Thymus (tissue), 11 donors: ENCODE data around the gene TEAD1. TPM values are rescaled to one million over a fixed set of nuclear protein-coding genes. Genes with fewer than 3 reads are reported as not detected.

Experiments
- DNase-seq, 9 donors: peaks; one replicate each; pipeline ENCODE4 v3.0.0-alpha.2; 2013; ENCODE audit warnings: low spot score in 9 of 9, low read depth in 6 of 9, missing footprints in 1 of 9
- H3K27ac ChIP-seq, 2 donors: one replicate each; pipeline ENCODE4 v1.5.1; 2013; ENCODE audit warnings: control low read depth in 1 of 2, low read depth in 1 of 2, low read length in 1 of 2, mild to moderate bottlenecking in 1 of 2, moderate library complexity in 1 of 2
- H3K27me3 ChIP-seq, 2 donors: one replicate each; pipeline ENCODE4 v1.5.1; 2013; ENCODE audit warnings: low read length in 1 of 2; ENCODE audit not compliant: control insufficient read depth in 2 of 2, insufficient read depth in 1 of 2
- H3K36me3 ChIP-seq, 2 donors: one replicate each; pipeline ENCODE4 v1.5.1; 2013; ENCODE audit warnings: low read length in 1 of 2, mild to moderate bottlenecking in 1 of 2, moderate library complexity in 1 of 2; ENCODE audit not compliant: control insufficient read depth in 2 of 2, insufficient read depth in 2 of 2
- H3K4me1 ChIP-seq, 2 donors: one replicate each; pipeline ENCODE4 v1.5.1; 2013; ENCODE audit warnings: low read length in 2 of 2; ENCODE audit not compliant: control insufficient read depth in 2 of 2, insufficient read depth in 2 of 2
- H3K4me3 ChIP-seq, 2 donors: one replicate each; pipeline ENCODE4 v1.5.1; 2013; ENCODE audit warnings: low read length in 2 of 2, control low read depth in 1 of 2, mild to moderate bottlenecking in 1 of 2
- H3K9me3 ChIP-seq, 2 donors: one replicate each; pipeline ENCODE4 v1.5.1; 2013; ENCODE audit warnings: low read length in 1 of 2, mild to moderate bottlenecking in 1 of 2; ENCODE audit not compliant: control insufficient read depth in 2 of 2, insufficient read depth in 1 of 2
- WGBS: extraction: QIAGEN DNeasy Blood & Tissue Kit; methylation state at CpG from one replicate; pipeline ENCODE4 v1.1.7; 2013; 5-methylcytosine and 5-hydroxymethylcytosine counted together
- polyA plus RNA-seq: library from polyadenylated mRNA; stranded (reverse); fragments of 200-250 nt; gene quantifications from one replicate; pipeline ENCODE4 v1.2.3, GENCODE V29; 2013
- total RNA-seq: library from RNA; stranded (reverse); fragments of 120-200 nt; gene quantifications from one replicate; pipeline ENCODE4 v1.2.4, GENCODE V29; 2013
- donor health status: healthy.

The TEAD1 gene
- total and polyA plus RNA-seq, 2 donors = 3.7 to 5.4 TPM

GRCh38 chr11:12963792-12964536 lies 289.7 kb downstream of the TEAD1 start:
- H3K9me3 ChIP-seq = no peaks in the 10 kb centered on the region
- no peaks in the 10 kb centered on the region for H3K36me3 ChIP-seq
- no peak overlapping the region for H3K4me3 ChIP-seq
- no peaks in the 10 kb centered on the region for H3K27me3 ChIP-seq
- H3K4me1 ChIP-seq = peaks cover 0 to 2% of the 10 kb centered on the region in 2 donors
- 32% methylated on average over 13 of the region's 13 CpGs for WGBS
- peak in 8 of 9 donors; percentile 5 to 58 (median 25) for DNase-seq
- H3K27ac ChIP-seq = no peak overlapping the region

- Histone ChIP-seq H3K4me3 (no peak overlapping the region), H3K9me3 (no peaks in the 10 kb centered on the region), H3K36me3 (no peaks in the 10 kb centered on the region), H3K4me1 (peaks cover 0 to 2% of the 10 kb centered on the region in 2 donors), H3K27me3 (no peaks in the 10 kb centered on the region), H3K27ac (no peak overlapping the region)
- DNase-seq = no peak
- WGBS = 87% methylated on average over 7 of the region's 7 CpGs
Observed at GRCh38 chr11:12964650-12965049, 290.4 kb downstream of the TEAD1 start.

- no peak overlapping the region for H3K27ac ChIP-seq
- no peaks in the 10 kb centered on the region for H3K36me3 ChIP-seq
- no peaks in the 10 kb centered on the region for H3K9me3 ChIP-seq
- peaks cover 0 to 2% of the 10 kb centered on the region in 2 donors for H3K4me1 ChIP-seq
- H3K4me3 ChIP-seq = no peak overlapping the region
- 93% methylated on average over 5 of the region's 5 CpGs for WGBS
- no peaks in the 10 kb centered on the region for H3K27me3 ChIP-seq
- DNase-seq = no peak
Observed at GRCh38 chr11:12966002-12966401, 291.8 kb downstream of the TEAD1 start.

- H3K36me3 ChIP-seq = no peaks in the 10 kb centered on the region
- no peak for DNase-seq
- no peaks in the 10 kb centered on the region for H3K9me3 ChIP-seq
- H3K27ac ChIP-seq = no peak overlapping the region
- no peak overlapping the region for H3K4me3 ChIP-seq
- H3K4me1 ChIP-seq = peaks cover 0 to 2% of the 10 kb centered on the region in 2 donors
- H3K27me3 ChIP-seq = no peaks in the 10 kb centered on the region
- 85% methylated on average over 1 of the region's 1 CpG for WGBS
Observed at GRCh38 chr11:12968101-12968500, 293.9 kb downstream of the TEAD1 start.

- Histone ChIP-seq H3K27me3 (no peaks in the 10 kb centered on the region), H3K4me3 (no peak overlapping the region), H3K36me3 (no peaks in the 10 kb centered on the region), H3K4me1 (peaks cover 0 to 2% of the 10 kb centered on the region in 2 donors), H3K27ac (no peak overlapping the region), H3K9me3 (no peaks in the 10 kb centered on the region)
- DNase-seq = no peak
- 92% methylated on average over 6 of the region's 6 CpGs for WGBS
Observed at GRCh38 chr11:12968826-12969225, 294.6 kb downstream of the TEAD1 start.

GRCh38 chr11:12971955-12972354 lies 297.7 kb downstream of the TEAD1 start:
- Histone ChIP-seq H3K36me3 (no peaks in the 10 kb centered on the region), H3K27ac (no peak overlapping the region), H3K4me1 (peaks cover 0 to 2% of the 10 kb centered on the region in 2 donors), H3K4me3 (no peak overlapping the region), H3K27me3 (no peaks in the 10 kb centered on the region), H3K9me3 (no peaks in the 10 kb centered on the region)
- WGBS = 94% methylated on average over 1 of the region's 1 CpG
- DNase-seq = no peak

- peaks cover 0 to 1% of the 10 kb centered on the region in 2 donors for H3K4me1 ChIP-seq
- H3K27ac ChIP-seq = no peak overlapping the region
- H3K27me3 ChIP-seq = no peaks in the 10 kb centered on the region
- no peaks in the 10 kb centered on the region for H3K9me3 ChIP-seq
- H3K4me3 ChIP-seq = no peak overlapping the region
- H3K36me3 ChIP-seq = no peaks in the 10 kb centered on the region
- 98% methylated on average over 1 of the region's 1 CpG for WGBS
- no peak for DNase-seq
Observed at GRCh38 chr11:12973528-12974181, 299.4 kb downstream of the TEAD1 start.

- H3K4me1 ChIP-seq = no peaks in the 10 kb centered on the region
- no peaks in the 10 kb centered on the region for H3K36me3 ChIP-seq
- WGBS = 64% methylated on average over 2 of the region's 2 CpGs
- no peaks in the 10 kb centered on the region for H3K9me3 ChIP-seq
- no peak for DNase-seq
- no peaks in the 10 kb centered on the region for H3K27me3 ChIP-seq
- no peak overlapping the region for H3K4me3 ChIP-seq
- no peak overlapping the region for H3K27ac ChIP-seq
Observed at GRCh38 chr11:12975195-12975594, 301.0 kb downstream of the TEAD1 start.

- Histone ChIP-seq H3K27me3 (no peaks in the 10 kb centered on the region), H3K27ac (no peak overlapping the region), H3K4me3 (no peak overlapping the region), H3K36me3 (no peaks in the 10 kb centered on the region), H3K9me3 (no peaks in the 10 kb centered on the region), H3K4me1 (peaks cover 0 to 3% of the 10 kb centered on the region in 2 donors)
- DNase-seq = no peak
- 51% methylated on average over 8 of the region's 8 CpGs for WGBS
Observed at GRCh38 chr11:12979928-12980689, 305.9 kb downstream of the TEAD1 start.
